Urothelium cell line (cell line): ENCODE results near the gene TIMP3.

ENCODE experiments used
- DNase-seq: peaks from one replicate; pipeline ENCODE4 v3.0.0; 2011; ENCODE audit warnings: low spot score, mixed read lengths
- FAIRE-seq: peaks from 2 replicates; lab custom pipeline; 2011; peaks lifted over from hg19 to GRCh38; lab: Jason Lieb, UNC

Gene TIMP3

DNA sequence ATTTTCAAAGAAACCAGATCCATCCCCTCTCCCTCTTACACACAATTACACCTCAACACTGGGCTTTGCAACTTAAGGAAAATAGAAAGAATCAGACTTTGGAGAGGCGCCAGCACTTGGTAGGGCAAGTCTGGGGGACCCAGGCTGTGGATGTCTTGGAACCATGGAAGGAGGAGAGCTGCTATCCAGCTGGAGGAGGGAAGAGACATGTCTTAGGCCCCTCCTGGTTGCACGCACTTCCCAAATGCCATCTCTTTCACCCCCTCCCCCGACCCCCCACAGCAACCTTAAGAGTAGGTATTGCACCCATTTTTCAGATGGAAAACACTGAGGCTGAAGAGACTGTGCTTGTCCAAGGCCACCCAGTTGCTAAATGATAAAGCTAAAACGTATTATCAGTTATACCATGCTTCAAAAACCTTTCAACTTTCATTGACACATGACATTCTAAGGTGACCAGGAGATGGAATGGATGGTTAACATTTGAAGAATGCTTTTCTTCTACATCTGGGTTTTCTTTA is 3.9 kb downstream of the TIMP3 start:
- FAIRE-seq (no peak), DNase-seq (no peak)

- FAIRE-seq, result no peak
- no peak for DNase-seq
Measured at GRCh38 chr22:32806296-32806695, 4.8 kb downstream of the TIMP3 start.

GRCh38 chr22:32808038-32808445 is 6.5 kb downstream of the TIMP3 start:
- FAIRE-seq, result no peak
- DNase-seq, result no peak

GRCh38 chr22:32809786-32810554 is 8.5 kb downstream of the TIMP3 start:
- FAIRE-seq, result no peak
- DNase-seq, result no peak

- no peak for DNase-seq
- FAIRE-seq, result no peak
Measured at GRCh38 chr22:32810555-32811133, 9.1 kb downstream of the TIMP3 start.

DNA sequence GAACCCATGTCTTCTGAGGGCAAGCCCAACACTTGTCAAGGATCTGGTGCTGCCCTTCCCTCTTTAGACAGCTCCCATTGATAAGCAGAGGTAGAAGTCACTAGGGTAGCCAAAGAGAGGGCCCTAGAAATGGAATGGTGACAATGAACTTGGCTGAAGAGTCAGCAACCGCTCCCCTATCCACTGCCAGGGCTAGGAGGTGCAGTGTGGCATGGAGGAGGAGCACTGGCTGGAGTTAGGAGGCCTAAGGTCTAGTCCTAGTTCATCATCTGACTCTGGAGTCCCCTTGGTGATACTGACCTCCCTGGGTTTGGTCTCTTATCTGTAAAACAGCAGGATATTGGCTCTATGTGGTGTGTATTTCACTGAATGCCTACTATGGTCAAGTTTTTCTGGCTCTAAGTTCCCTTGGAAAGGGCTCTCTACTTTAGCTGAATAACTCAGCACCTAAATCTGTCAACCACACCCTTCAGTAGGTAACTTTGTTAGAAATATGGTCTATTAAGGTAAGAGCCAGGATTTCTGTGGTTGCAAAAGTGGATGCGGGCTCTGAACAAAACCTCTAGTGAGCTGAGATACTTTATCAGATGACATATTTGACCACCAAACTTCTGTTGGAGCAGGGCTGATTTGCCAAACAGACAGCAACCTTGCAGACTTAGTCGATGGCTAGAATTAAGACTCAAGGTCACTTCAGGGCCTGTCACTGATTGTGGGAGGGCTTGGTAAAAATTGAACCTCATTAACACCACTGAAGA is 10.5 kb downstream of the TIMP3 start:
- no peak for DNase-seq
- no peak for FAIRE-seq

- DNase-seq (no peak), FAIRE-seq (no peak)
Measured at GRCh38 chr22:32814285-32814860, 12.9 kb downstream of the TIMP3 start.

DNA sequence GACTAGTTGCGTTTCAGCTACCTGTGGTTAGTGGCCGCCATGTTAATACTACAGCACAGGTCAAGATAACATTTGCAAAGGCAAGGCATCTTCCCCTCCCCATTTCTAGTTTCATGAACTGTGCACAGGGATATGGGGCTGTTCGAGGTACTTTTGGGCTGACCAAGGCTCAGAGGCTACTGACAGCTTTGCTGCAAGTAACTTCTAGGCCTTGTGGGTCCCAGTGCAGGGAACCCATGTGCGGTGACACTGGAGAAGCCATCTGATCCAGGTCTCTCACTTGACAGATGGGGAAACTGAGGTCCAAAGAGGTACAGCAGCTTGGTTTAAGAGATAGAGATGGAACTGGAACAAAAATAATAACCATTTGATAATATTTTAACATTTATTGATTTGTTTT is 13.6 kb downstream of the TIMP3 start:
- DNase-seq, result no peak
- no peak for FAIRE-seq

DNA sequence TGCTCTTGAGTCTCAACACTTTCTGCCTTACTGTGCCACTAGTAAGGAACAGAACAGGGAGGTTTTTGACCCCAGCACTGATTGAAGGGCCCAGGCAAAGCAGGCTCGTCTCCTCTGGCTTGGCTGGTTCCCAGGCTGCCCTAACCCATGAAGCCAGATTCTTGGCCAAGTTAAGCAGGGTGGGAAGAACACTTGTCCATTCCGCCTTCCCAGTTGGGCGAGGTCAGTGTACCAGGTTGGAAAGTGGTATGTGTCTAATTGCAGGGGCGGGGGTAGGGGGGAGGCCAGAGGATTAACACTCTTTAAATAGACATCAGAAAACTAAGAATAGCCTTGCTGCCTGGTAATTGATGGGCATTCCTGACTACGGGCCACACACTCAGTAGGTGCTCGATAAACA is 14.4 kb downstream of the TIMP3 start:
- no peak for DNase-seq
- peak; percentile 5 for FAIRE-seq

GRCh38 chr22:32817137-32817730 is 15.7 kb downstream of the TIMP3 start:
- DNase-seq, result no peak
- no peak for FAIRE-seq

DNA sequence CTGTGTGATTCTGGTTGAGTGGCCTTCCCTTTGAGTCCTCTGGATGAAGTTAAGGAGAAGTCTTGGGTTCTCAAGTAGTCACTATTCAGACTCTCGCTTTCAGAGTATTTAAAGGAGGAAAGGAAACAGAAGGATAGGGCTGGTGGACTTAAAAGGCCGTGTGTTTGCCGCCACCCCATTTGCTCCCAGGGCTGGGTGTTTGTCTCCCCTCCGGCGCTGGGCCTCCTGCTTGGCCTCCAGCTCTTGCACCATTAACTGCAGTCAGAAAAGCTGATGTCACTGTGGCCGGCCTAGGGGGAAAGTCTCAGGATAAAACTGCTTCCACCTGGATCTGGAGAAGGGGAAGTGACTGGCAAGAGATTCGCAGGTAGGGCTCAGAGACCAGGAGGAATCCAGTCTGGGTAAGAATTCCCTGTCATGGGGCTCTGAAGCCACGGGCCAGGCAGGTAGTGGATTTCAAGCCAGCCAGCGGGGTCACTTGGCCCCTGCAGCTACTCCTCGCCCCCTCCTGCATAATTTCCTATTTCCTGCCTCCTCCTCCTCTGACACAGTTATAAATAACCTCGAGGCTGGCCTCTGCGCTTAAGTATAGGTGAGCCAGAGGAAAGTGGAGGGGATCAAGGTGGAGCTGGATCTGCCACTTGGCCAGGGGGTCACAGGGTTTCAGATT is 17.1 kb downstream of the TIMP3 start:
- FAIRE-seq, result no peak
- no peak for DNase-seq

GRCh38 chr22:32819120-32819519 is 17.6 kb downstream of the TIMP3 start:
- DNase-seq, result no peak
- no peak for FAIRE-seq

- peak; percentile 94 for FAIRE-seq
- DNase-seq, result no peak
Measured at GRCh38 chr22:32820131-32821119, 18.9 kb downstream of the TIMP3 start.

GRCh38 chr22:32822179-32822877 is 20.8 kb downstream of the TIMP3 start:
- no peak for DNase-seq
- no peak for FAIRE-seq

DNA sequence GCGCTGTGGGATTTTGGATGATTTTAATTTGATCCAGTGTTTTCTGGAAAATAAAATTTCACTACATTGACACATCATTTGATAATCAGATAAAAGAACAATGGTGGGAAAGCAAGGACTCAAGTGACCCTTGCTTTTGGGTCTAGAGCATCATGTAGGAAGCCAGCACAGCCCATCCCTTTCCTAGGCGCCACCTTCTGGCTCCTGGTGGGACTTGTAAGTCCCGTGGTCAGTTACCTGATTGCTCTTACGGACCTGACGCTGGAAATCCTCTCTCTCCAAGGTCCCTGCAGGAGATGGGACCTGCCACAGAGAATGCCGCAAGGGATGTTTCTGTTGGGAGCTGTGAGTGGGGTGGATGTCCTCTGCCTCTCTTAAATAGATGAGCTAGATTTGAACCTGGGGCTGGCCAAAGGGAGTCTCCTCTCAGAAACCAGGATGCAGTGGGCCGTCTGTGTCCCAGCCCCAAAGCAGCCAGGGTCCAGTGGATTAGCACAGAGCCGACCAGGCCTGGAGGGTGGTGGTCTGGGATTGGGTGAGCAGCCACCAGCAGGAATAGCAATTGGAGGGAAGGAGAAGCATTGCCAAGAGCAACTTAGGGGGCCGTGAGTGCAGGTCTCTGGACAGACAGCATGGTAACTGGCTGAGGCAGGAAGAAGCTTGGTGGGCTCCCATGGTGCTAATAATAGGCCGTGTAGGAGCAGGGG is 21.7 kb downstream of the TIMP3 start:
- peak; percentile 67 for DNase-seq
- no peak for FAIRE-seq

DNA sequence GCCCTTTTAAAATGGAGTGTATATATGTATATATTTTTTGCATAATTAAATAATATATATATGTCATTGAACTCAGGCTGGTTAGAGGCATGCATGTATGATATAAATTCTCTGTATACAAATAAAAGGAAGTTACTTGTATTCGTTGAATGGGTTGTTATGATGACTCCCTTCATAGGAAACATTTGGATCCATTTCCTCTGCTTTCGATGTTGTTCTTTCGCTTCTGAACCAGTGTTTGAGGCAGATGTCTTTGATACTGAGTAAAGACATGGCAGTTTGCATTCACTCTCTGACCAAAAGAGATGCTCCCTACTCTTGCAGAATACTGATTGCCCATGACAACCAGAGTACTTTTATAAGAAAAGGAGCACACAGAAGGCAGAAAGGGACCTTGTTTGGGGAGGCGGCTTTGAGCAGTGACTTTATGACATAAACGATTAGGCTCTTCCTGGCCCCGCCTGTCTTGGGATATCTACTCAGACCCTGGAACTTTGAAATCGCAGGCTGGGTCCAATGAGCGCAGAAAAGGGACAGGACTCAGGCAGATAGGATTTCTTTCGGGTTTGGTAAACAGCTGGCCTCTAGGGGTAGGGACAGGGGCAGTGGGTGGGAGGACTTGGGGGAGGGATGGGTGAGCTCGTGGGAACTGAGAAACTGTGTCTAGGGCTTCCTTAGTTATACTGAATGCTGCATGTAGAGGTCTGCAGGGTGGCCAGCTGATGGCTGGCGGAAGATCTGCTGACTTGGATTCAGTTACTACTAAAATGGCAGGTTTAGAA is 23.2 kb downstream of the TIMP3 start:
- FAIRE-seq, result no peak
- DNase-seq, result no peak

DNA sequence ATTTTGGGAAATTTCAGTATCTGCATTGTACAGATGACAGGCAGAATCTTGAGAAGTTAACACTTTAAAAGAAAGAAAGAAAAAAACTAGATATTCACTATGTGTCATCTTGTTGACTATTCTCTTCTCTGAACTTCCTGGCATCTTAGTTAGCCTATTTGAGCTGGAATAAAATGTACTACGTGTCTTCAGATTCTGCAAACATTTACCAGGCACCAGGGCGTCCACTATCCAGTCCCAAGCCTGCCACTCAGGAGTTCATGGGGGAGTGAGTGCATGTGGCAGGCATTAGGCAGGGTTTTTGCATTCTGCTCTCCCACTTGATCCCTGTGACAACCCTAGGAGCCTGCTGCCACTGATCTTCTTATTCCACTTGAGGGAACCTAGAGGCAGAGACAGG is 25.0 kb downstream of the TIMP3 start:
- FAIRE-seq (no peak), DNase-seq (no peak)
